ENCODE data around the gene OR4X2.

- no peak for TF ChIP-seq PBX3 (IDR thresholded peaks at IDR 0.05)
- TF ChIP-seq CTCF (IDR thresholded peaks at IDR 0.05) = no peak
- no peak for TF ChIP-seq KDM1A (IDR thresholded peaks at IDR 0.05; ENCODE audit: low read depth)
Measured at GRCh38 chr11:48207881-48208280, 37.0 kb upstream of the OR4X2 start.

Data from A549 (cell line).